Right ventricle myocardium inferior (tissue), 1 donor: ENCODE data around the gene FAM163B. TPM values are rescaled to one million over a fixed set of nuclear protein-coding genes. Genes with fewer than 3 reads are reported as not detected.
"Not testable (repeated sequence)": the region's sequence is repeated elsewhere in the genome, so short reads cannot be mapped to it uniquely, and the experiment has no call there.

Experiments
- ATAC-seq: fragments of 200-7000 bp; cut with Tn5 transposase; one replicate; pipeline ENCODE4 v1.9.1; 2020; ENCODE audit warnings: mild to moderate bottlenecking, moderate library complexity
- DNase-seq: peaks from one replicate; pipeline ENCODE4 v3.0.0; 2021; ENCODE audit errors: missing footprints
- intact Hi-C: fragments of 100-400 bp; cut with DNase I; formaldehyde crosslinking; loops from one replicate; pipeline ENCODE4 v1.11.0; 2022
- total RNA-seq: library from RNA; stranded (reverse); fragmentation: NEBNext Ultra II Directional; extraction: Animal tissue kit (Norgen Biotek cat#: 25700); gene quantifications from one replicate; pipeline ENCODE4 v1.2.1, GENCODE V29; 2021
- donor health status: DM: no; HTN: yes; CAD: no; lungs with severe emphysema.

Gene FAM163B
- total RNA-seq, 1 donor from 2014 or later, result 0.22 TPM

DNA sequence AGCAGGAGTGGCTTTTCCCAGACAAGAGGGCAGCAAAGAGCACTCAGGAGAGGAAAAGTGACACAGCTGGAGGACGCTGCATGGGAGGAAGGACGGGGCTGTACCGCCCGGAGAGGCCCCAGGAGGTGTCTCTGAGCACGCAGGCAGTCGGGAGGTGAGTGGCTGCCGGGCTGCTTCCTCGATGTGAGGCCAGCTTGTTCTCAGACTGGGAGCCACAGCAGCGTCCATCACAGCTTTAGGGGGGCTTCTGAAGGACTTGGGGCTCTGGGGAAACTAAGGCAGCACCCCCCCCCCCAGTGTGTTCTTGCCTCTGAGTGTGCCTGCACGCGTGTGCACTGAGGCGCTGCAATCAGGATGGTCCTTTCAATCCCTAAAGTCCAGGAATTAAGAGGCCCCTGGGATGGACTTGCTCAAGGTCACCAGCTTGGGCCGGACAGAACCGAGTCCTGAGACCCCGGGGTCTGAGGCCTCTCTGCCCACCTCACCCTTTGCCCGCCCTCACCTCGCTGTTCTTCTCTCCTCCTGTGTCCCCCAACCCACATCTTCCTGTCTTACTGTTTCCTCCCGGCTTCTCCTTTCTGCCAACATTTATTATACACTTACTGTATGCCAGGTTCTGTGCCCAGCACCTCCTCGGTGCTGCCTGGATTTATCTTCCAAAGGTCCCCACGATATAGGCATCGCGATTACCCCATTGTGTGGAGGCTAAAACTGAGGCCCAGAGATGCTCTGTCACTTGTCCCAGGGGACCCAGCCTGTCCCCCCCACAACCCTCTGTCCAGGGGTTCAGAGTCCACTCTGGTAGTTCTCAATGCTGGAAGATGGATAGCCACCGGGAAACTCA is 32.9 kb downstream of the FAM163B start:
- DNase-seq (peak; percentile 43), ATAC-seq (no peak)
- intact Hi-C loops, result no loop called here

DNA sequence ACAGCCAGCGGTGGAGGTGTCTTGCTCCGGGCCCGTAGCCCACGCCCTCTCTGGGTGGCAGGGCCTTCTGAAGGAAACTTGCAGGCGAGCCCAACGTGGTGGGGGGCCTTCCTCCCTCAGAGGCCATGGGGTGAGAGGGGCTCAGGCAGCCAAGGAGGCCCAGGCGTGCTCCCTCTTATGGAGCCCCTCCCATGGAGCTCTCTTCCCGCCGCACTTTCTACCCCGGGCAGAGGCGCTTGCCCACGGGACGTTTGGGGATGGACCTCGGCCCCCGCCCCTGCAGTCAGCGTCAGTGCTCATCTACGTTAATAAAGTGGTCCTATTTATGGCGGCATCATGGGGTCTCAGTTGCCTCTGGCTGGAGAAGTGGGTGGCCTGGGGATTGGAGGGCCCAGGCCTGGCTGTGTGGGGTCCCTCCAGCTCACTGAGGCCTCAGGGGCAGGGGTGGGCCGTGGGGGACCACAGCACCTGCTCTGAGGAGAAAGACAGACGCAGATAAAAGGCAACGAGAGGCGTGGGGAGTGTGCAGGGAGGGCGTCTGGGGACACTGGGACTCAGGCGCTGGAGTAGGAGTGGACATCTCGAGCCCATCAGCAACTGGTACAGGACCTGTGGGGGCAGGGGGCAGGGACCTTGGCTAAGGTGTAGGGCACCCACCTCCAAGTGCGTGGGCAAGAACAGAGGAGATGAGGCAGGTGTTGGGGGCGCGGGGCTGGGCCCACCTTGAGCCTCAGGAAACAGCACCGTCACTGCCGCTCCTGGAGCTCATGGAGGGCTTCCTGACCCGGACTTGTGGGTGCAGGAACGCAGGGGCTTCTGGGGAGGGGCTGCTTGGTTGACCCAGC is 33.8 kb downstream of the FAM163B start:
- DNase-seq (peak; percentile 45), ATAC-seq (no peak)
- intact Hi-C loops, result no loop called here

DNA sequence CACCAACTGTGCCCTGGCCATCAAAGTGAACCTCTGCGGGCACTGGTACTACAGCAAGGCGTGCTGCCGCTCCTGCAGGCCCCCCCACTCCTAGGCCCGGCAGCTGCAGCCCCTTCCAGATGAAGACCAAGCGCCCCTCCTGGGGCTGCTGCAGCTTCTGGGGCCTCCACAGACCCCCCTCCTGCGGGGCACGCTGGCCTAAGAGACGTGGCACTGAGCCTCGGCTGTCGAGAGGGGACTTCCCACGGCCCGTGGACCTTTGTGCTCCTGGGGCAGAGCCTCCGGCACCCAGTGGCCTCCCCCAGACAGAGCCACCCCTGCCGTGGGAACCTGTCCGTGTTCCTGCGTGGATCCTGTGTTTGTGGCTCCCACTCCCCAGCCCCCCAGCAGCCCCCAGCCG is 34.4 kb downstream of the FAM163B start:
- ATAC-seq (no peak), DNase-seq (peak; percentile 64)
- intact Hi-C loops, result no loop called here

DNA sequence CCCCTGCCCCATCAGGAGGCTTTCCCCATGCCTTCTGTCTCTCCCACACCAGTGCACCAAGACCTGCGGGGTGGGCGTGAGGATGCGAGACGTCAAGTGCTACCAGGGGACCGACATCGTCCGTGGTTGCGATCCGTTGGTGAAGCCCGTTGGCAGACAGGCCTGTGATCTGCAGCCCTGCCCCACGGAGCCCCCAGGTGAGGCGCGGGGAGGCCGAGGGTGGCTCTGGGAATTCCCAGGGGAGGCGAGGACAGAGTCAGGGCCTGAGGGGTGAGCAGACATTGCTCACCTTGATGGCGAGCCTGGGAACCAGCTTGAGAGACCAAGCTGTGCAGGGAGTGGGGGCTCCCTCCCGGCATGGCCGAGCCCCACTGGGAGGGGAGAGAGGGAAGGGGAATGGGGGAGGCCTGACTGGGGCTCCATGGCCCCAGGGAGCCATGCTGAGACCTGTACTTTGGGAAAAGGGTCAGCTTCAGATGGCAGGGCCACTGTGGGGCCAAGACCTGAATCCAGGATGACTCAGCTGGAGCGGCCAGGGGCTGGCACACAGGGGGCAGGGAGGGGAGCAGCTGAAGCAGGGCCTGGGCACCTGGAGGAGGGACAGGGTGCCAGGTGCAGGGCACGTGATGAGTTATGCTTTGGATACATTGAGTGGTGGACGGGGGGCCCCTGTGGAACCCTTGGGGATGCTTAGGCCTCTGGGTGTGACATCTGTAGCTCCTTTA is 35.2 kb downstream of the FAM163B start:
- intact Hi-C loops, result no loop called here
- no peak for ATAC-seq
- peak; percentile 77 for DNase-seq

DNA sequence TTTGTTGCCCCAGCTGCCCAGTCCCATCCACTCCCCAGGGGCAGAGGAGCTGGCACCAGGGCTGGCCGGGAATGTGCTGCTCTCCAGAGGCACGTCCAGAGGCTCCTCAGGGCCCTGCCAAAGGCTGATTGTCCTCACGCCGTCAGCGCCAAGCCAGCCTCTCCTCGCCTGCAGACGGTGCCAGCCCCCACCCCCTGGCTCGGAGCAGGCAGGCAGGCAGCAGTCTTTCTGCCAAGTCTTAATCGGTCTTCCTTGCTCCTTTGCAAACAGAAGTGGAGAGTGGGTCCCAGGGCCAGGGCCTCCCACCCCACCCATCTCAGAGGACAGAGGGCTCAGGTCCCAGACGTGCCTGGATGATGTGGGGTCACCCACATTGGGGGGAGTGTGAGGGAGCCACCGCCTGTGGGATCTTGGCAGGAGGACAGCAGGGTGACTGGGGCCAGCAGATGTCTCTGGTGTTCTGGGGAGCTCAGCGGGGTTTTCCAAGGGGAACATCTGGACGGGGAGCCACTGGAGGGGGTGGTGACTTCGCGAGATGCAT is 36.3 kb downstream of the FAM163B start:
- peak; percentile 88 for ATAC-seq
- intact Hi-C loops, result no loop called here
- DNase-seq, result peak; percentile 86

DNA sequence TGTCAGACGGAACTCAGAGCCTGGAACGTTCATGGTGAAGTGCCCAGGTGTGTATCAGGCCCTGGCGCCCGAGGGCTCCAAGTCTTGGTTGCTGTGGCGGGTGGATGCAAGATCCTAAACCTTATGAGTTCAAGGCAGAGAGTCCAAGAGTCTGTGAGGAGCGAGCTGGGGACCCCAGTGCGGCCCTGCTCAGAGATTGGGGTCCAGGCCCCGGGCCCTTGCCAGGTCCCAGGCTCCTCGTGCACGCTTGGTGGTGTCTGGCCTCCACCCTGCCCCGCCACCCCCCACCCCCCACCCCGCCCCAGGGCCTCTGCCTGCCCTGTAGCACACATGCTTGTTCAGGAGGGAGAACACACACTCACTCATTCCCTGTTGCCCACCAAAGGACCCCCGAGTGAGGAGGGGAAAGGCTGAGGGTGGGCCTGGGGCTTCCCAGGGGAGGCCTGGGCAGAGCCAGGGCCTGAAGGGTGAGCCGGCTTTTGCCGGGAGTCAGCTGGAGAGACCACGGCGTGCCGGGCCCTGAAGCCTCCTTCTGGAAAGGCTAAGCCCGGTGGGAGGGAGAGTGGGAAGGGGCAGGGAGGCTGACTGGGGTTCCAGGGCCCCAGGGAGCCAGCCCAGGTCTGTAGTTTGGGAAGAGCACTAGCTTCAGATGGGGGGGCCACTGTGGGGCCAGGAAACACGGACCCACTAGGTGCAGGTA is 37.1 kb downstream of the FAM163B start:
- intact Hi-C loops, result no loop called here
- DNase-seq (peak; percentile 4), ATAC-seq (no peak)

DNA sequence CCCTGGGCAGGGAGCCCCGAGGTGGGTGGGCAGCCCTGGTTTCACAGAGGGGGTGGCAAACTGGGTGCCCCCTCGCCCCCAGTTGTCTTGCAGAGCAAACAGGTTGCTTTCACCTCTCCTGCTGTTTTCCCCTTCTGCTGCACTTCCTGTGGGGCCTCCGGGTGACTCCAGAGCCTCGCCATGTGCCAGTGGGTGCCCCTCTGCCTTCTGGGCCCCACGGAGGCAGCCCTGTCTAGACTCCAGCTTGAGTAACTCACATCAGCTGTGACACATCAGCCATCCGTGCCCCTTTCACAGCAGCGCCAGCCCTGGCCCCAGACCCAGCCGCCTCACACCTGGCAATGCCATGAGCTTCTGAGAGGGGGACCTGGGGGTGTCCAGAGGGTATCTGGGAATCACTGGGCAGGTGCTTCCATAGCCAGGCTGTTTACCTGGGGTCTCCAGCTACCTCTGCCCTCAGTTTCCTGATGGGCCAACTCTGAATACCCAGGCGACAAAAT is 37.7 kb downstream of the FAM163B start:
- DNase-seq, result no peak
- intact Hi-C loops, result no loop called here
- ATAC-seq, result no peak

DNA sequence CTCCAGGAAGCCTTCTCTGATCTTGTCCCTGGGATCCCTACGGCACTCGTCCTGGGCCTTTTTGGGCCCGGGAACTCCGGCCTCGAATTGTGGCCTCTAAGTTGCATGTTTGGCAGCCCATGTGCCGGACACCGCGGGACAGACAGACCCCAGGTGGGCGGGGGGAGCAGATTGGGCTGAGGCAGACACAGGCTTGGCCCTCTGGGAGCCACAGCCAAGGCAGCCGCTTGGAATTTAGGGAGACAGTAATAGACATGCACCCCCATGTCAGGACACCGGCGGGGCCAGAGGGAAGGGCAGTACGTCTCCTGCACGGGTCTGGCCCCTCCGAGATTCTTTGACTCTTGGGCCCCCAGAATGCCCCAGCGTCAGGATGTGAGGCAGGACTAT is 38.5 kb downstream of the FAM163B start:
- DNase-seq, result no peak
- intact Hi-C loops, result no loop called here
- ATAC-seq, result no peak

DNA sequence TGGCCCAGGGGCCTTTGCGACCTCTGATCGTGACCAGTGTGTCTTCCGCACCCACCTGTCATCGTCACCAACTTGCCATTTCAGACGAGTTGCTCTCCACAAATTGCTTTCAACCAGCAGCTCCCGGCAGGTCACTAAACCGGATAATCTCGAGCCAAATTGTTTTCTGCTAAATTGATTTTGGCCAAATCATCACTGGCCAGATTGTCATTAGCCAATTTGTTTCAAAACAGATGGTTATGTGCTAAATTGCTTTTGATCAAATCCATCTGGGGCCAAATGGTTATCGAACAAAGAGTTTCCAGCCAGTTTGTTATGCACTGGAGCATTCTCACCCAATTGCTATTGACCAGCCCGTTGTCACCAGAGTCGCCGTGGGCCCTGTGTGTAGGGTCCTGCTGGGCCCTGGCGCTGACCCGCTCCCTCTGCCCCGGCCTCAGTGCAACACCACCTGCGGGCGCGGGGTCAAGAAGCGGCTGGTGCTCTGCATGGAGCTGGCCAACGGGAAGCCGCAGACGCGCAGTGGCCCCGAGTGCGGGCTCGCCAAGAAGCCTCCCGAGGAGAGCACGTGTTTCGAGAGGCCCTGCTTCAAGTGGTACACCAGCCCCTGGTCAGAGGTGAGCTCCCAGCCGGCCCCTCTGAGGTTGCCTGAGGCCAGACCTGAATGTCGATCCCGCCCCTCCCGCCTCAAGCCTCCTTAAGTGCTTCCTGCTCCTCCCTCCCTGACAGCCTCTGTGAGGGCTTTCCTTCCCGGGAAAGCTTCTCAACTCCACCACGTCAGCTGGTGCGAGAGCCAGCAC is 39.1 kb downstream of the FAM163B start:
- no peak for DNase-seq
- no peak for ATAC-seq
- intact Hi-C loops, result no loop called here

DNA sequence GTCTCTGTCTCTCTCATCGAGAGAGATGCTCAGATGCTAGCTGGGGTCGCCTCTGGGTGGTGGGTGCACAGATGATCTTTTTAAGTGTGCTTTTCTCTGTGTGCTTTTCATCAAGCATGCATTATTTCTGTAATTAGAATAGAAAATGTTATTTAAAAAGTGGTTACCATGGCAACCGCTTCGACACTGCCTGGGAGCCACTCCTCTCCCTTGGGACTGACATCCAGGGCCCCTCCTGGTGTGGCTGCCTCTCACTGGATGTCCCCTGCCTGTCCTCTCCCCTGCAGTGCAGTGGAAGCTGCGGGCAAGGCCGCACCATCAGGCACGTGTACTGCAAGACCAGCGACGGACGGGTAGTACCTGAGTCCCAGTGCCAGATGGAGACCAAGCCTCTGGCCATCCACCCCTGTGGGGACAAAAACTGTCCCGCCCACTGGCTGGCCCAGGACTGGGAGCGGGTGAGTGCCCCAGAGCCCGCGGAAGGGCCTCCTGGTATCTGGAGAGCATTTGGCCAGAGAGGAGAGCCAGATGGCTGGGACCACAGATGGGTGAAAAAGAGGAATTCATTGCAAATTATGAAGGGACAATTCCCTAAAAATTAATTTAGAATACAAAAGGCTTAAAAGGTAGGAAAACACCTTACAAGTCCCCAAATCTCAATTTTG is 39.9 kb downstream of the FAM163B start:
- DNase-seq, result no peak
- ATAC-seq, result no peak
- intact Hi-C loops, result no loop called here

DNA sequence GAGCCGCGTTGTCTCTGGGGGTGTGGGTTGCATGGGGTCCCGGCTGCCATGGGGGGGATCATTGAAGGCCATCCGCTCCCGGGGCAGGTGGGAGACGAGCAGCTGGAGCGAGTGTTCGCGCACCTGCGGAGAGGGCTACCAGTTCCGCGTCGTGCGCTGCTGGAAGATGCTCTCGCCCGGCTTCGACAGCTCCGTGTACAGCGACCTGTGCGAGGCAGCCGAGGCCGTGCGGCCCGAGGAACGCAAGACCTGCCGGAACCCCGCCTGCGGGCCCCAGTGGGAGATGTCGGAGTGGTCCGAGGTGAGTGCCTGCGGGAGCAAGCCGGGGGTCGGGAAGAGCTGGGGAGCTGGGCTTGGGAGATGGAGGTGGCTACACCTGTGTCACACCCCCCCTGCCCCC is 41.0 kb downstream of the FAM163B start:
- intact Hi-C loops, result no loop called here
- DNase-seq, result no peak
- no peak for ATAC-seq

DNA sequence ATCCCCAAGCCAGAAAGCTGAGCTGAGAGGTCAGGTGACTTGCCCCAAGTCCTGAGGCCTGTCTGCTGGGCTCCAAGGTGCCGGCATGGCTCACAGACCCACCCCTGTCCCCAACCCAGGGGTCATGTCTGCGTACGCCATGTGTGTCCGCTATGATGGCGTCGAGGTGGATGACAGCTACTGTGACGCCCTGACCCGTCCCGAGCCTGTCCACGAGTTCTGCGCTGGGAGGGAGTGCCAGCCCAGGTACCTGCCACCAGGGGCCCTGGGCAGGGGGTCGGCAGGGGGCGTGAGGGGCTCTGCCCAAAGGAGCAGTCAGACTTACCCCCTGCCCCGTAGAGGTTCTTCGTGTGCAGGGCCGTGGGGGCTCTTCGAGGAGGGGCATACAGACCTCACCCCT is 42.4 kb downstream of the FAM163B start:
- DNase-seq, result no peak
- intact Hi-C loops, result no loop called here
- ATAC-seq, result no peak

DNA sequence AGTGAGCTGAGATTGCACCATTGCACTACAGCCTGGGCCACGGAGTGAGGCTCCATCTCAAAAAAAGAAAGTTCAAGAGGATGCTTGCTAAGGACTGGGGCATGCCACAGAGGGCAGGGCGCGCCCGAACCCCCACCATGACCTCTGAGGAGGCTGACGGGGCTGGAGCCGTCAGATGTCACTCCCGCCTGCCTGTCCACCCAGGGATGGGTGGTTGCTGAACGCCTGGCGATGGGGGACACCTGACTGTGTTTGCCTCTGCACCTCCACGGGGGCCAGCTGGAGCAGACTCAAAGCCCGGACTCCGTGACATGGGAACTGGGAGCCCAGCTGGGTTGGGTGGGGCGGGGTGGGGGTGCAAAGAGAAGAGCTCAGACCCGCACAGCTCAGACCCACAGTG is 42.8 kb downstream of the FAM163B start:
- intact Hi-C loops, result no loop called here
- ATAC-seq, result no peak
- no peak for DNase-seq

DNA sequence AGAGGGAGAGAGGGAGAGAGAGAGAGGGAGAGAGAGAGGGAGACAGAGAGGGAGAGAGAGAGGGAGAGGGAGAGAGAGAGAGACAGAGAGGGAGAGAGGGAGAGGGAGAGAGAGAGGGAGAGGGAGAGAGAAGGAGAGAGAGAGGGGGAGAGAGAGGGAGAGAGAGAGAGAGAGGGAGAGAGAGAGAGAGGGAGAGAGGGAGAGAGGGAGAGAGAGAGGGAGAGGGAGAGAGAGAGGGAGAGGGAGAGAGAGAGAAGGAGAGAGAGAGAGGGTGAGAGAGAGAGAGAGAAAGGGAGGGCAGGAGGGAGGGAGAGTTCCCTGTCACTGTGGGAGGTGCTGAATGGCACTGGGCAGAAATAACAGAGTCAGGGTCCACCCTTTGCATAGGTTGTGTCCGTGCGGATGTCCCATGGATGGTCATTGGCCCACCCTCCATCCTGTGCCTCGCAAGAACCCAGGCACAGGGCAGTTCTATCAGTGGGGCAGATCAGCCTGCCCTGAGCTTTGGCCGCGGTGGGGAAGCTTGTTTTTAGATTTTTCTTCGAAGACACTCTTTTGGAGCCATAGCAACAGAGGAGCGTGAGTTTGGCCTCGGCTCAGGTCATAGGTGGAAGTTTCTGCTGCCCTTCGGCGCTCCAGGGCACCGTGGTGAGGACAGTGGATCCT is 44.6 kb downstream of the FAM163B start:
- intact Hi-C loops, result no loop called here
- DNase-seq (no peak), ATAC-seq (peak; percentile 11)

DNA sequence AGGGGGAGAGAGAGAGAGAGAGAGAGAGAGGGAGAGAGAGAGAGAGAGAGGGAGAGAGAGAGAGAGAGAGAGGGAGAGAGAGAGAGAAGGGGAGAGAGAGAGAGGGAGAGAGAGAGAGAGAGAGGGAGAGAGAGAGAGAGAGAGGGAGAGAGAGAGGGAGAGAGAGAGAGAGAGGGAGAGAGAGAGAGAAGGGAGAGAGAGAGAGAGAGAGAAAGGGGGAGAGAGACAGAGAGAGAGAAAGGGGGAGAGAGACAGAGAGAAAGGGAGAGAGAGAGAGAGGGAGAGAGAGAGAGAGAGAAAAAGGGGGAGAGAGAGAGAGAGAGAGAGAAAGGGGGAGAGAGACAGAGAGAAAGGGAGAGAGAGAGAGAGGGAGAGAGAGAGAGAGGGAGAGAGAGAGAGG is 45.4 kb downstream of the FAM163B start:
- ATAC-seq, intact Hi-C loops, DNase-seq: not testable (repeated sequence)

DNA sequence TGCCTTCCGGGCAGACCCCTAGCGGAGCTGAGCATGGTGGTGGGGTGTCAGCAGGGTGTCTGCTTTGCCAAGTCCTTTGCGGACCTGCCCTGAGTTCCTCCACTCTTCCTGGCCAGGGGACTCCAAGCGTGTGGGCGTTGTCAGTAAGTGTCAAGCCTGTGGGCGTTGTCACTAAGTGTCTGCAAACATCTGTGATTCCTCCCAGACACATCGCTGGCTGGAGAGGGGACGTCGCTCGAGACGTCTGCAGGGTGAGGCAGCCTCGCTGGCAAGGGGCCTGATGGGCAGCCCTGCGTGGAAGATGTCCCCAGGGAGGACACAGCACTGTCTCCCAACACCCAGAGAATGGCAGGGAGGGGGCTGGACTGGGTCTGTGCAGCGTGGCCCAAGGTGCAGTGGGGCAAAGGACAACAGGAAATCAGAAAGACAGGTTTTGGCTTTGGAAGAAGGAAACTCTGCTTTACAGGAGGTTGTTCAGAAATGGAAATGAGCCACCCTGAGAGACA is 45.8 kb downstream of the FAM163B start:
- DNase-seq, result peak; percentile 83
- ATAC-seq, result peak; percentile 60
- intact Hi-C loops, result no loop called here
